ENCODE data around the gene RFFL. TPM values are rescaled to one million over a fixed set of nuclear protein-coding genes. Genes with fewer than 3 reads are reported as not detected.

Gene RFFL
- polyA plus RNA-seq, 3 donors = 19.6 to 23.8 (median 23.8) TPM

- DNase-seq (ENCODE audit: low read depth in 3 of 3, low spot score in 2 of 3) = peak; percentile 74 to 90 (median 89)
Measured at GRCh38 chr17:34980353-34980680, 83.2 kb downstream of the RFFL start, which contains the start of gene LIG3. Gene LIG3, plus strand, starts transcription at chr17:34980512. Its CDS starts 2,494 bp downstream, at chr17:34983006.

- DNase-seq (ENCODE audit: low read depth in 3 of 3, low spot score in 2 of 3) = no peak
Measured at GRCh38 chr17:34979650-34980352, 83.7 kb downstream of the RFFL start.

- no peak for DNase-seq (ENCODE audit: low read depth in 3 of 3, low spot score in 2 of 3)
Measured at GRCh38 chr17:34979153-34979552, 84.4 kb downstream of the RFFL start.

GRCh38 chr17:34974794-34975785 is 88.4 kb downstream of the RFFL start:
- DNase-seq (ENCODE audit: low read depth in 3 of 3, low spot score in 2 of 3) = no peak

GRCh38 chr17:34974179-34974578 is 89.3 kb downstream of the RFFL start:
- no peak for DNase-seq (ENCODE audit: low read depth in 3 of 3, low spot score in 2 of 3)

GRCh38 chr17:34961093-34961911 is 102.2 kb downstream of the RFFL start, which contains the start of the genes CCT6B and ZNF830:
Gene CCT6B, minus strand, starts transcription at chr17:34961460. Its CDS starts 67 bp downstream, at chr17:34961393.
Gene ZNF830, plus strand, starts transcription at chr17:34961540. Its CDS starts 27 bp downstream, at chr17:34961567.
- peak; percentile 95 to 97 (median 96) for DNase-seq (ENCODE audit: low read depth in 3 of 3, low spot score in 2 of 3)

- no peak for DNase-seq (ENCODE audit: low read depth in 3 of 3, low spot score in 2 of 3)
Measured at GRCh38 chr17:34958438-34958837, 105.1 kb downstream of the RFFL start.

Other genes starting within 250 kb of the RFFL start
- 1 to 10 TPM; 4.6 to 6.1 (median 5.2) TPM for gene CCT6B, start 102.2 kb downstream of the RFFL start, polyA plus RNA-seq (ENCODE audit: insufficient read length in 3 of 3)
- gene ZNF830, start 102.2 kb downstream of the RFFL start, polyA plus RNA-seq (ENCODE audit: insufficient read length in 3 of 3) = 10 to 100 TPM; 27.0 to 30.7 (median 30.5) TPM
- gene LIG3, start 83.2 kb downstream of the RFFL start, polyA plus RNA-seq (ENCODE audit: insufficient read length in 3 of 3) = 10 to 100 TPM; 32.4 to 34.3 (median 33.2) TPM
- 10 to 100 TPM; 11.7 to 12.6 (median 12.1) TPM for gene RAD51D, start 56.2 kb upstream of the RFFL start, polyA plus RNA-seq (ENCODE audit: insufficient read length in 3 of 3)
- gene FNDC8, start 57.9 kb upstream of the RFFL start, polyA plus RNA-seq (ENCODE audit: insufficient read length in 3 of 3) = under 1 TPM in 2 of 3 donors, not detected in 1; 0.10 to 0.39 TPM
- gene NLE1, start 78.6 kb upstream of the RFFL start, polyA plus RNA-seq (ENCODE audit: insufficient read length in 3 of 3) = 10 to 100 TPM; 15.3 to 18.0 (median 16.5) TPM
- gene UNC45B, start 84.1 kb upstream of the RFFL start, polyA plus RNA-seq (ENCODE audit: insufficient read length in 3 of 3) = under 1 TPM; 0.21 to 0.27 (median 0.25) TPM
- not detected for gene SLC35G3, start 130.7 kb upstream of the RFFL start, polyA plus RNA-seq (ENCODE audit: insufficient read length in 3 of 3)
- 10 to 100 TPM; 14.0 to 18.6 (median 16.7) TPM for gene SLFN5, start 179.4 kb upstream of the RFFL start, polyA plus RNA-seq (ENCODE audit: insufficient read length in 3 of 3)

Data from right renal cortex interstitium (tissue), 3 donors.